PC-9 (cell line): ENCODE measurements around the gene INCA1.

Source experiments
- EZH2 ChIP-seq: fragments of 200-600 bp; sonication (generic); IDR thresholded peaks from 2 replicates; pipeline ENCODE4 v1.8.0; 2017; ENCODE audit warnings: antibody characterized with exemption, low read depth
- TF ChIP-seq, protein P1 (sequence below): fragments of 200-600 bp; sonication (generic); conservative IDR thresholded peaks from 2 replicates; pipeline ENCODE4 v1.6.1; 2017; ENCODE audit warnings: mixed run types, antibody characterized with exemption, mild to moderate bottlenecking, moderate library complexity

DNA sequence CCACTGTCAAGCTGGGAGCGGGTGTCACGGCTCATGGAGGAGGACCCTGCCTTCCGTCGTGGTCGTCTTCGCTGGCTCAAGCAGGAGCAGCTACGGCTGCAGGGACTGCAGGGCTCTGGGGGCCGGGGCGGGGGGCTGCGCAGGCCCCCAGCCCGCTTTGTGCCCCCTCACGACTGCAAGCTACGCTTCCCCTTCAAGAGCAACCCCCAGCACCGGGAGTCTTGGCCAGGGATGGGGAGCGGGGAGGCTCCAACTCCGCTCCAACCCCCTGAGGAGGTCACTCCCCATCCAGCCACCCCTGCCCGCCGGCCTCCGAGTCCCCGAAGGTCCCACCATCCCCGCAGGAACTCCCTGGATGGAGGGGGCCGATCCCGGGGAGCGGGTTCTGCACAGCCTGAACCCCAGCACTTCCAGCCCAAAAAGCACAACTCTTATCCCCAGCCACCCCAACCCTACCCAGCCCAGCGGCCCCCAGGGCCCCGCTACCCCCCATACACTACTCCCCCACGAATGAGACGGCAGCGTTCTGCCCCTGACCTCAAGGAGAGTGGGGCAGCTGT, 26.3 kb upstream of the INCA1 start:
- TF ChIP-seq, protein P1, sequence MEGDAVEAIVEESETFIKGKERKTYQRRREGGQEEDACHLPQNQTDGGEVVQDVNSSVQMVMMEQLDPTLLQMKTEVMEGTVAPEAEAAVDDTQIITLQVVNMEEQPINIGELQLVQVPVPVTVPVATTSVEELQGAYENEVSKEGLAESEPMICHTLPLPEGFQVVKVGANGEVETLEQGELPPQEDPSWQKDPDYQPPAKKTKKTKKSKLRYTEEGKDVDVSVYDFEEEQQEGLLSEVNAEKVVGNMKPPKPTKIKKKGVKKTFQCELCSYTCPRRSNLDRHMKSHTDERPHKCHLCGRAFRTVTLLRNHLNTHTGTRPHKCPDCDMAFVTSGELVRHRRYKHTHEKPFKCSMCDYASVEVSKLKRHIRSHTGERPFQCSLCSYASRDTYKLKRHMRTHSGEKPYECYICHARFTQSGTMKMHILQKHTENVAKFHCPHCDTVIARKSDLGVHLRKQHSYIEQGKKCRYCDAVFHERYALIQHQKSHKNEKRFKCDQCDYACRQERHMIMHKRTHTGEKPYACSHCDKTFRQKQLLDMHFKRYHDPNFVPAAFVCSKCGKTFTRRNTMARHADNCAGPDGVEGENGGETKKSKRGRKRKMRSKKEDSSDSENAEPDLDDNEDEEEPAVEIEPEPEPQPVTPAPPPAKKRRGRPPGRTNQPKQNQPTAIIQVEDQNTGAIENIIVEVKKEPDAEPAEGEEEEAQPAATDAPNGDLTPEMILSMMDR: no peak
- no peak for TF ChIP-seq EZH2
